GM18499 (cell line): ENCODE measurements around the gene IBA57.
"Not testable (repeated sequence)": the region's sequence is repeated elsewhere in the genome, so short reads cannot be mapped to it uniquely, and the experiment has no call there.

Experiments
- ATAC-seq: cut with Tn5 transposase; IDR thresholded peaks from one replicate; pipeline ENCODE4 v1.9.1; 2021; ENCODE audit warnings: moderate number of reproducible peaks; ENCODE audit not compliant: insufficient read depth, unreplicated experiment

Gene IBA57

GRCh38 chr1:228224198-228225164 is 58.9 kb downstream of the IBA57 start:
- no peak for ATAC-seq

- no peak for ATAC-seq
Observed at GRCh38 chr1:228225165-228225710, 59.6 kb downstream of the IBA57 start.

- no peak for ATAC-seq
Observed at GRCh38 chr1:228225740-228226139, 60.1 kb downstream of the IBA57 start.

GRCh38 chr1:228226141-228226874 is 60.7 kb downstream of the IBA57 start:
- ATAC-seq = no peak

GRCh38 chr1:228226956-228227791 is 61.6 kb downstream of the IBA57 start:
- ATAC-seq = no peak

- ATAC-seq = not testable (repeated sequence)
Observed at GRCh38 chr1:228228147-228228546, 62.5 kb downstream of the IBA57 start.

GRCh38 chr1:228228601-228229074 is 63.0 kb downstream of the IBA57 start:
- ATAC-seq = no peak

- ATAC-seq = no peak
Observed at GRCh38 chr1:228231189-228231588, 65.6 kb downstream of the IBA57 start.
